MV-4-11 (cell line): Measurements from ENCODE around the gene ADD1.
A peak's percentile ranks its signal among the peaks of the same experiment; 100 is the strongest.
"Not testable (repeated sequence)": the region's sequence is repeated elsewhere in the genome, so short reads cannot be mapped to it uniquely, and the experiment has no call there.

Source experiments
- DNase-seq: peaks from one replicate; lab custom pipeline; 2025; lab: John Stamatoyannopoulos, UW

Gene ADD1

DNA sequence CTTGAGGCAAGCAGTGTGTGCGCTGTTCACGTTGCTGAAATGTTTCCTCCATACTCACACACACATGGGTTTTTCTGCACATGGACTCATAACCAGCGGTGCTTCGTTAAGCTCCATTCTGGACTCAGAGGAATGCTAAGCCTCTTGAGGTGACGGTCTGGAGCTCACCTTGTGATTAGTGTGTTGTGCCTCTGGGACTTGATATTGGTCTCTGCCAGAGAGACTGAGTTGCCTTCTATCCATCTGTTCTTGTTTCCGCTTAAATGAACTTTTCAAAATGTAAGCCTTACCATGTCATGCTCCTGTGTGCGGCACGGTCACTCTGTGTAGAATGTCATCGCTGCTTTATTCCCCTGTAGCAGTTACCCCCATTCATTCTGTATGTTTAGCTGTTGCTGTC, 42.5 kb downstream of the ADD1 start:
- no peak for DNase-seq

GRCh38 chr4:2886622-2887021, 43.0 kb downstream of the ADD1 start:
- no peak for DNase-seq

GRCh38 chr4:2887343-2887742, 43.7 kb downstream of the ADD1 start:
- no peak for DNase-seq

GRCh38 chr4:2888886-2889285, 45.2 kb downstream of the ADD1 start:
- DNase-seq, result no peak

GRCh38 chr4:2891294-2891693, 47.6 kb downstream of the ADD1 start:
- DNase-seq, result no peak

GRCh38 chr4:2893772-2894171, 50.1 kb downstream of the ADD1 start:
- peak; percentile 47 for DNase-seq

- DNase-seq, result no peak
Observed at GRCh38 chr4:2898001-2898400, 54.4 kb downstream of the ADD1 start.

GRCh38 chr4:2900741-2901140, 57.1 kb downstream of the ADD1 start:
- DNase-seq, result no peak

DNA sequence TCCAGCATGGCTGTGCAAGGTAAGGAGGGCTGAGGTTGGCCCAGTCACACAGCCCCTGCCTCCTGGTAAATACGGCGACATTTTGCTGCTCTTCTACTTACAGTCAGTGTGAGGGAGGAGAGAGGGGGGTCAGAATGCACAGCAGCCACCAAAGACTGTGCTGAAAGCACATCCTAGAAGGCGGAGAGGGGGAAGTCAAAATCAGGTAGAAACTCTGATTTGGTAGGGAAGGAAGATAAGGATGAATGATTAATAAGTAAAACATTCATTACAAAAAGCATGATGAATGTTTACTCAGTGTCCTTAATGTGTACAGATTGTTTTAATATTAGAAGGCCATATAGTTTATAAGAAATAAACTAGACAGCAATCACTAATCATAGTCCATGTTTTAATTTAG, 57.5 kb downstream of the ADD1 start:
- no peak for DNase-seq

GRCh38 chr4:2902126-2902525, 58.5 kb downstream of the ADD1 start:
- no peak for DNase-seq

GRCh38 chr4:2905544-2905943, 61.9 kb downstream of the ADD1 start:
- no peak for DNase-seq

- no peak for DNase-seq
Observed at GRCh38 chr4:2906218-2906617, 62.6 kb downstream of the ADD1 start.

GRCh38 chr4:2907226-2907625, 63.6 kb downstream of the ADD1 start:
- DNase-seq, result no peak

GRCh38 chr4:2907706-2908293, 64.2 kb downstream of the ADD1 start:
- DNase-seq, result no peak

DNA sequence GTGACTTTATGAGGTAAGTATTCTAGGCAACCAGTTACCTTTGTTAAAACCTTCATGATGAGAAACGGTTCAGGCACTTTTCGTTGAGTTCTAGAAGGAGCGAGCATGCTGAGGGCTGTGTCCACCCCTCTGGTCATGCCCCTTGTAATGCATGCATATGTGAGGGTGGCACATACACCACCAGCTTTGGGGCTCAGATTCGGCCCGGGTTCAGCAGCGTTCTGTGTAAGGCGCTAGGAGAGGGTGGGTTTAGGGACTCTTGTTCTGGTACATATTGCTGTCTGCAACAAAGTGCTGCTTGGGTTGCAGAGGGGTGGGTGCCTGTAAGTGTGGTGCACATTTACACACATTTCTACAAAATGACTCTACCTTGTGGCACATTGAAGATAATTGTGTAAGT, 65.0 kb downstream of the ADD1 start:
- DNase-seq, result no peak

DNA sequence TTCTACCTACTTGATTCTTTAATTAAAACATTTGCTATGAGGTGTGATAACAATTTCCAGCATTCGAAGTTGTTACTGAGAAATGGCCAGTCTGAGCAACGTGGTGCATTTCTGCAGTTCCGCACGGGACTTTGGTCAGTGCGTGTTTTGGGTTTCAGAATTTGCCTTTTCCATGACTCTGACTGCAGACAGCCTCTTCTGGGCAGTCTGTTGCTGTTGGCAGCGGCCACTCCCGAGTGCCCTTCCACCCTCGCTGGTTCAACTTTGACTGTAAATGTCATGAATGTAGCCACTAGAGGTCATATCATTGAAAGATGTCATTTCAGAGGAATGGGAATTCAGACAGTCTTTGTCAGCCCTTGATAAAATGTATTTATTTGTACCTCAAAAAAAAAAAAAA, 65.9 kb downstream of the ADD1 start:
- DNase-seq, result no peak

GRCh38 chr4:2910409-2910808, 66.8 kb downstream of the ADD1 start:
- no peak for DNase-seq

- no peak for DNase-seq
Observed at GRCh38 chr4:2911868-2912267, 68.2 kb downstream of the ADD1 start.

DNA sequence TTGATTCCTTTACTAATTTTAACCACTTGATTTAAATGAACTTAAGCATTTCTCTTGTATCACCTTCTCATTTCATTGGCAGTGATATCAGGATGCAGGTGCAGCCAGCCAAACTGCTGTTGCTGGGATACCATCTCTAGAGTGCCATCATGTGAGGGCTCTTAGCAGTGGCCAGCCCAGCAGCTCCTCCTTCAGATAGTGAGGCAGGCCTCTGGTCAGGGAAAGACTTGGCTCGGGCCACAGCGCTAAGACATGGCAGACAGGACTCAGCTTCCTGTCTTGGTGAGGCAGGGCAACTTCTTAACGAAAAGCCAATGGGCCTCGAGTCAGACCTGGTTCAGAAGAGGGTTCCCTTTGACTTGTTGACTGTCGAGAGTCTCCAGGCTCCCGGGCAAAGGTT, 69.5 kb downstream of the ADD1 start:
- DNase-seq, result no peak

DNA sequence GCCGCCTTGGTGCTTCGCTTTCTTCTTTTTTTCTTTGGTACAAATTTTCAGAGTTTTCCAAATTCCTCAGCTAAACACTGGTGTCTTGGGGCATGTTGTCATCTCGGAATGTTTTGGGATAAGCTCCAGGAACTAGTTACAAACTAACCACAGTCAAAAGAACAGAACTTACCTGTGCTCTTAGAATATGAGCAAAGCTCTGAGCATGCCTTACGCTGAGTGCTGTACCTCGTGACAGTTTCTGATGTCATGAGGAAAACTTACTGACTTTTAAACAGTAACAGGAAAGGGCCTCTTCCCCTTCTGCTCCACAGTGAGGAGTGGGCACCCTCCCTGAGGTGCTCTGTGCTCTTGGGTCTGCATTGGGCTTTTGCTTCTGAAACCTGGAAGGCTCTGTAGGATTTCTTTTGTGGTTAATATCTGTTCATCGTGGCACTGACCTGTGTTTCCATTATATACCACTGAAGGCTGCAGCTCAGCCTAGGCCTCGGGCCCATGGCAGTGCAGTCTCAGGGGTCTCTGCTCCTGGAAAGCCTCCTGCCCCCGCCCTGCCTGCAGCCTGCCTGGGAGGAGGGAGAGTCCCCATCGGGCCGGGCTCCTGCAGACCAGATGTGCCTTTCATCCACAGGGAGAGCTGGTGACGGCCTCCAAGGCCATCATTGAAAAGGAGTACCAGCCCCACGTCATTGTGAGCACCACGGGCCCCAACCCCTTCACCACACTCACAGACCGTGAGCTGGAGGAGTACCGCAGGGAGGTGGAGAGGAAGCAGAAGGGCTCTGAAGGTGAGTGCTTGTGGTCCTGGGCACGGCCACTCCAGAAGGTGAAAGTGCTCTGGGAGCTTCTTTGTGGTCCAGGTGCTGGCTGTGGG, 70.8 kb downstream of the ADD1 start:
- DNase-seq, result no peak

GRCh38 chr4:2915789-2916188, 72.1 kb downstream of the ADD1 start:
- DNase-seq, result no peak

GRCh38 chr4:2916696-2917095, 73.1 kb downstream of the ADD1 start:
- not testable (repeated sequence) for DNase-seq

- DNase-seq, result not testable (repeated sequence)
Observed at GRCh38 chr4:2918300-2918699, 74.7 kb downstream of the ADD1 start.

DNA sequence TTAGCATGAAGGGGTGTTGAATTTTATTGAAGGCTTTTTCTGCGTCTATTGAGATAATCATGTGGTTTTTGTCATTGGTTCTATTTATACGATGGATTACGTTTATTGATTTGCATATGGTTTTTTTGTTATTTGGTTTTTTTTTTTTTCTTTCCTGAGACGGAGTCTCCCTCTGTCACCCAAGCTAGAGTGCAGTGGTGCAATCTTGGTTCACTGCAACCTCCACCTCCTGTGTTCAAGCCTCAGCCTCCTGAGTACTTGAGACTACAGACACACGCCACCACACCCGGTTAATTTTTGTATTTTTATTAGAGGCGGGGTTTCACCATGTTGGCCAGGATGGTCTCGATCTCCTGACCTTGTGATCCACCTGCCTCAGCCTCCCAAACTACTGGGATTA, 75.1 kb downstream of the ADD1 start:
- not testable (repeated sequence) for DNase-seq
